LNCaP clone FGC (cell line): ENCODE data around the gene CCDC85B.

Experiments
- DNase-seq: peaks from one replicate; pipeline ENCODE4 v3.0.0-alpha.2; 2011; ENCODE audit warnings: low read depth
- H3K4me3 ChIP-seq: 2 replicates; pipeline ENCODE4 v1.5.1; 2011; ENCODE audit warnings: mild to moderate bottlenecking, low read depth, low read length, control low read depth
- CTCF ChIP-seq: IDR thresholded peaks from 2 replicates; pipeline ENCODE4 v1.5.1; 2012; ENCODE audit warnings: mild to moderate bottlenecking; ENCODE audit not compliant: control insufficient read depth, insufficient read depth; ENCODE audit errors: extremely low read depth

The CCDC85B gene

GRCh38 chr11:65917077-65917433 lies 26.6 kb downstream of the CCDC85B start:
- DNase-seq, result no peak
- TF ChIP-seq CTCF, result no peak
- H3K4me3 ChIP-seq, result no peak overlapping the region

- H3K4me3 ChIP-seq, result peak overlapping the region; percentile 95
- no peak for DNase-seq
- no peak for TF ChIP-seq CTCF
Measured at GRCh38 chr11:65917434-65918210, 27.1 kb downstream of the CCDC85B start.

GRCh38 chr11:65918211-65919140 lies 28.0 kb downstream of the CCDC85B start, which contains the start of gene C11orf68:
C11orf68 (minus strand) TSS chr11:65919062; CDS start chr11:65919031, 31 bp downstream.
- peak within 1 kb of the TSS; percentile 95 for H3K4me3 ChIP-seq
- no peak for DNase-seq

GRCh38 chr11:65919141-65919572 lies 28.7 kb downstream of the CCDC85B start, which contains the start of gene DRAP1:
DRAP1 (plus strand) TSS chr11:65919426; CDS start chr11:65919502, 76 bp downstream.
- peak within 1 kb of the TSS; percentile 95 for H3K4me3 ChIP-seq
- peak; percentile 91 for DNase-seq
- TF ChIP-seq CTCF, result peak; percentile 9; the same call in 1 of the 2 replicates

More at GRCh38 chr11:65918211-65919140, 28.0 kb downstream of the CCDC85B start, which contains the start of gene C11orf68:
- TF ChIP-seq CTCF, result 0 out of 2 replicates have a peak, but pooled peaks have one; percentile 1

- TF ChIP-seq CTCF, result no peak
- peak overlapping the region; percentile 80 for H3K4me3 ChIP-seq
- no peak for DNase-seq
Measured at GRCh38 chr11:65919573-65920371, 29.3 kb downstream of the CCDC85B start.

GRCh38 chr11:65920372-65920802 lies 29.9 kb downstream of the CCDC85B start:
- no peak for TF ChIP-seq CTCF
- DNase-seq, result no peak
- H3K4me3 ChIP-seq, result peak overlapping the region; percentile 80
